Stimulated activated effector memory CD8-positive, alpha-beta T cell treated with anti-CD3 and anti-CD28 coated beads, Interleukin-12 subunit alpha, Interleukin-12 subunit beta, amount 100 ng/mL, for 72 hours (primary cell): ENCODE data around the gene ZMYND12.

Source experiments
- ATAC-seq: fragments of 150-1000 bp; cut with Tn5 transposase; 2 replicates; pipeline ENCODE4 v1.10.0; 2021
- DNase-seq, 2 donors: peaks; one replicate each; pipeline ENCODE4 v3.0.0; 2021 to 2022; ENCODE audit warnings: low spot score in 2 of 2
- H3K27ac Mint-ChIP-seq: one replicate; pipeline ENCODE4 v1.8.0; 2022; ENCODE audit warnings: mild to moderate bottlenecking, mixed read lengths
- H3K36me3 Mint-ChIP-seq: one replicate; pipeline ENCODE4 v1.8.0; 2022; ENCODE audit warnings: mild to moderate bottlenecking, mixed read lengths
- H3K4me1 Mint-ChIP-seq: one replicate; pipeline ENCODE4 v1.8.0; 2022; ENCODE audit warnings: mixed read lengths
- H3K4me3 Mint-ChIP-seq: one replicate; pipeline ENCODE4 v1.8.0; 2022; ENCODE audit warnings: mild to moderate bottlenecking, mixed read lengths
- H3K9me3 Mint-ChIP-seq: one replicate; pipeline ENCODE4 v1.8.0; 2022; ENCODE audit warnings: mixed read lengths

Gene ZMYND12

GRCh38 chr1:42423681-42424080, 32.1 kb downstream of the ZMYND12 start:
- Mint-ChIP-seq H3K36me3 (no peaks in the 10 kb centered on the region), H3K9me3 (no peaks in the 10 kb centered on the region), H3K4me1 (no peaks in the 10 kb centered on the region), H3K27ac (no peak overlapping the region), H3K4me3 (no peak overlapping the region)
- DNase-seq (no peak), ATAC-seq (no peak)

GRCh38 chr1:42422737-42423136, 33.1 kb downstream of the ZMYND12 start:
- Mint-ChIP-seq H3K27ac (no peak overlapping the region), H3K36me3 (no peaks in the 10 kb centered on the region), H3K4me3 (no peak overlapping the region), H3K4me1 (no peaks in the 10 kb centered on the region), H3K9me3 (no peaks in the 10 kb centered on the region)
- DNase-seq (no peak), ATAC-seq (no peak)

- Mint-ChIP-seq H3K4me1 (no peaks in the 10 kb centered on the region), H3K36me3 (no peaks in the 10 kb centered on the region), H3K9me3 (no peaks in the 10 kb centered on the region), H3K4me3 (no peak overlapping the region), H3K27ac (no peak overlapping the region)
- ATAC-seq: no peak
- DNase-seq: no peak
Observed at GRCh38 chr1:42420911-42421585, 34.8 kb downstream of the ZMYND12 start.

GRCh38 chr1:42420121-42420520, 35.7 kb downstream of the ZMYND12 start:
- Mint-ChIP-seq H3K36me3 (no peaks in the 10 kb centered on the region), H3K9me3 (no peaks in the 10 kb centered on the region), H3K27ac (no peak overlapping the region), H3K4me1 (no peaks in the 10 kb centered on the region), H3K4me3 (no peak overlapping the region)
- ATAC-seq (no peak), DNase-seq (no peak)

- H3K27ac Mint-ChIP-seq: no peak overlapping the region
- no peaks in the 10 kb centered on the region for H3K9me3 Mint-ChIP-seq
- ATAC-seq: no peak
- no peaks in the 10 kb centered on the region for H3K4me1 Mint-ChIP-seq
- no peak for DNase-seq
- no peak overlapping the region for H3K4me3 Mint-ChIP-seq
- no peaks in the 10 kb centered on the region for H3K36me3 Mint-ChIP-seq
Observed at GRCh38 chr1:42419126-42419821, 36.5 kb downstream of the ZMYND12 start.

GRCh38 chr1:42418516-42418915, 37.3 kb downstream of the ZMYND12 start:
- ATAC-seq: no peak
- Mint-ChIP-seq H3K9me3 (no peaks in the 10 kb centered on the region), H3K4me1 (no peaks in the 10 kb centered on the region), H3K4me3 (no peak overlapping the region), H3K36me3 (no peaks in the 10 kb centered on the region), H3K27ac (no peak overlapping the region)
- no peak for DNase-seq

GRCh38 chr1:42417166-42417565, 38.7 kb downstream of the ZMYND12 start:
- no peak overlapping the region for H3K27ac Mint-ChIP-seq
- no peaks in the 10 kb centered on the region for H3K36me3 Mint-ChIP-seq
- no peaks in the 10 kb centered on the region for H3K4me1 Mint-ChIP-seq
- DNase-seq (no peak), ATAC-seq (no peak)
- H3K9me3 Mint-ChIP-seq: no peaks in the 10 kb centered on the region
- no peak overlapping the region for H3K4me3 Mint-ChIP-seq

GRCh38 chr1:42414551-42415496, 41.0 kb downstream of the ZMYND12 start:
- DNase-seq: no peak
- Mint-ChIP-seq H3K9me3 (no peaks in the 10 kb centered on the region), H3K4me3 (no peak overlapping the region), H3K4me1 (no peaks in the 10 kb centered on the region), H3K36me3 (peaks cover 6% of the 10 kb centered on the region), H3K27ac (no peak overlapping the region)
- ATAC-seq: no peak

- no peaks in the 10 kb centered on the region for H3K9me3 Mint-ChIP-seq
- no peaks in the 10 kb centered on the region for H3K4me1 Mint-ChIP-seq
- H3K4me3 Mint-ChIP-seq: no peak overlapping the region
- no peak overlapping the region for H3K27ac Mint-ChIP-seq
- no peak for ATAC-seq
- peaks cover 6% of the 10 kb centered on the region for H3K36me3 Mint-ChIP-seq
- no peak for DNase-seq
Observed at GRCh38 chr1:42403880-42404400, 51.9 kb downstream of the ZMYND12 start.

- no peak overlapping the region for H3K27ac Mint-ChIP-seq
- no peak overlapping the region for H3K4me3 Mint-ChIP-seq
- no peaks in the 10 kb centered on the region for H3K36me3 Mint-ChIP-seq
- no peaks in the 10 kb centered on the region for H3K9me3 Mint-ChIP-seq
- no peak for ATAC-seq
- peaks cover 4% of the 10 kb centered on the region for H3K4me1 Mint-ChIP-seq
- no peak for DNase-seq
Observed at GRCh38 chr1:42399315-42400100, 56.3 kb downstream of the ZMYND12 start.

- Mint-ChIP-seq H3K4me3 (no peak overlapping the region), H3K36me3 (no peaks in the 10 kb centered on the region), H3K9me3 (no peaks in the 10 kb centered on the region), H3K27ac (no peak overlapping the region), H3K4me1 (peaks cover 12% of the 10 kb centered on the region)
- no peak for DNase-seq
- peak; percentile 72 for ATAC-seq
Observed at GRCh38 chr1:42392967-42393848, 62.6 kb downstream of the ZMYND12 start.

- no peak overlapping the region for H3K4me3 Mint-ChIP-seq
- ATAC-seq (no peak), DNase-seq (no peak)
- H3K36me3 Mint-ChIP-seq: no peaks in the 10 kb centered on the region
- H3K4me1 Mint-ChIP-seq: peaks cover 12% of the 10 kb centered on the region
- H3K9me3 Mint-ChIP-seq: no peaks in the 10 kb centered on the region
- H3K27ac Mint-ChIP-seq: no peak overlapping the region
Observed at GRCh38 chr1:42392255-42392654, 63.6 kb downstream of the ZMYND12 start.

GRCh38 chr1:42386051-42386450, 69.8 kb downstream of the ZMYND12 start:
- ATAC-seq (no peak), DNase-seq (no peak)
- Mint-ChIP-seq H3K4me1 (no peaks in the 10 kb centered on the region), H3K9me3 (no peaks in the 10 kb centered on the region), H3K27ac (no peak overlapping the region), H3K4me3 (no peak overlapping the region), H3K36me3 (no peaks in the 10 kb centered on the region)

- Mint-ChIP-seq H3K4me3 (no peak overlapping the region), H3K4me1 (no peaks in the 10 kb centered on the region), H3K9me3 (no peaks in the 10 kb centered on the region), H3K36me3 (no peaks in the 10 kb centered on the region), H3K27ac (no peak overlapping the region)
- peak; percentile 17 for ATAC-seq
- DNase-seq: no peak
Observed at GRCh38 chr1:42385283-42385682, 70.5 kb downstream of the ZMYND12 start.
